HL-60 (cell line): Measurements from ENCODE around the gene TGFBR3L.

Source experiments
- GABPA ChIP-seq: IDR thresholded peaks from 2 replicates; pipeline ENCODE4 v1.6.1; 2012; ENCODE audit warnings: low read depth
- POLR2AphosphoS5 ChIP-seq: IDR thresholded peaks from 2 replicates; pipeline ENCODE4 v1.6.1; 2012; ENCODE audit warnings: low read depth
- SPI1 ChIP-seq: IDR thresholded peaks from 2 replicates; pipeline ENCODE4 v1.6.1; 2012; ENCODE audit warnings: low read depth, mild to moderate bottlenecking, borderline replicate concordance
- TF ChIP-seq, protein P1 (sequence below): IDR thresholded peaks from one replicate; pipeline ENCODE4 v1.5.1; 2011; ENCODE audit warnings: low read length, control low read depth, inconsistent platforms; ENCODE audit not compliant: insufficient read depth
- TF ChIP-seq, protein P2 (sequence below): IDR thresholded peaks from 2 replicates; pipeline ENCODE4 v1.6.1; 2012; ENCODE audit warnings: low read depth; ENCODE audit not compliant: insufficient replicate concordance

DNA sequence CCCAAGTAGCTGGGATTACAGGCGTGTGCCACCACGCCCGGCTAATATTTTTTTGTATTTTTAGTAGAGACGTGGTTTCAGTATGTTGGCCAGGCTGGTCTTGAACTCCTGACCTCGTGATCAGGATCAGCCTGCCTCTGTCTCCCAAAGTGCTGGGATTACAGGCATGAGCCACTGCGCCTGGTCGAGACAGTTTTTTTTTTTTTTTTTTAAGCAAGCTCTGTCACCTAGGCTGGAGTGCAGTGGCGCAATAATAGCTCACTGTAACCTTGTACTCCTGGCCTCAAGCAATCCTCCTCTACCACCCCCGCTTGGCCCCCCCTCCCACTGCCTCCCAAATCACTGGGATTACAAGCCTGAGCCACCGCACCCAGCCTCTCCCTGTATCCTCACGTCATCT is 17.3 kb upstream of the TGFBR3L start:
- TF ChIP-seq, protein P1, sequence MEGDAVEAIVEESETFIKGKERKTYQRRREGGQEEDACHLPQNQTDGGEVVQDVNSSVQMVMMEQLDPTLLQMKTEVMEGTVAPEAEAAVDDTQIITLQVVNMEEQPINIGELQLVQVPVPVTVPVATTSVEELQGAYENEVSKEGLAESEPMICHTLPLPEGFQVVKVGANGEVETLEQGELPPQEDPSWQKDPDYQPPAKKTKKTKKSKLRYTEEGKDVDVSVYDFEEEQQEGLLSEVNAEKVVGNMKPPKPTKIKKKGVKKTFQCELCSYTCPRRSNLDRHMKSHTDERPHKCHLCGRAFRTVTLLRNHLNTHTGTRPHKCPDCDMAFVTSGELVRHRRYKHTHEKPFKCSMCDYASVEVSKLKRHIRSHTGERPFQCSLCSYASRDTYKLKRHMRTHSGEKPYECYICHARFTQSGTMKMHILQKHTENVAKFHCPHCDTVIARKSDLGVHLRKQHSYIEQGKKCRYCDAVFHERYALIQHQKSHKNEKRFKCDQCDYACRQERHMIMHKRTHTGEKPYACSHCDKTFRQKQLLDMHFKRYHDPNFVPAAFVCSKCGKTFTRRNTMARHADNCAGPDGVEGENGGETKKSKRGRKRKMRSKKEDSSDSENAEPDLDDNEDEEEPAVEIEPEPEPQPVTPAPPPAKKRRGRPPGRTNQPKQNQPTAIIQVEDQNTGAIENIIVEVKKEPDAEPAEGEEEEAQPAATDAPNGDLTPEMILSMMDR, result no peak
- TF ChIP-seq GABPA (no peak), POLR2AphosphoS5 (no peak), SPI1 (no peak)
- TF ChIP-seq, protein P2, sequence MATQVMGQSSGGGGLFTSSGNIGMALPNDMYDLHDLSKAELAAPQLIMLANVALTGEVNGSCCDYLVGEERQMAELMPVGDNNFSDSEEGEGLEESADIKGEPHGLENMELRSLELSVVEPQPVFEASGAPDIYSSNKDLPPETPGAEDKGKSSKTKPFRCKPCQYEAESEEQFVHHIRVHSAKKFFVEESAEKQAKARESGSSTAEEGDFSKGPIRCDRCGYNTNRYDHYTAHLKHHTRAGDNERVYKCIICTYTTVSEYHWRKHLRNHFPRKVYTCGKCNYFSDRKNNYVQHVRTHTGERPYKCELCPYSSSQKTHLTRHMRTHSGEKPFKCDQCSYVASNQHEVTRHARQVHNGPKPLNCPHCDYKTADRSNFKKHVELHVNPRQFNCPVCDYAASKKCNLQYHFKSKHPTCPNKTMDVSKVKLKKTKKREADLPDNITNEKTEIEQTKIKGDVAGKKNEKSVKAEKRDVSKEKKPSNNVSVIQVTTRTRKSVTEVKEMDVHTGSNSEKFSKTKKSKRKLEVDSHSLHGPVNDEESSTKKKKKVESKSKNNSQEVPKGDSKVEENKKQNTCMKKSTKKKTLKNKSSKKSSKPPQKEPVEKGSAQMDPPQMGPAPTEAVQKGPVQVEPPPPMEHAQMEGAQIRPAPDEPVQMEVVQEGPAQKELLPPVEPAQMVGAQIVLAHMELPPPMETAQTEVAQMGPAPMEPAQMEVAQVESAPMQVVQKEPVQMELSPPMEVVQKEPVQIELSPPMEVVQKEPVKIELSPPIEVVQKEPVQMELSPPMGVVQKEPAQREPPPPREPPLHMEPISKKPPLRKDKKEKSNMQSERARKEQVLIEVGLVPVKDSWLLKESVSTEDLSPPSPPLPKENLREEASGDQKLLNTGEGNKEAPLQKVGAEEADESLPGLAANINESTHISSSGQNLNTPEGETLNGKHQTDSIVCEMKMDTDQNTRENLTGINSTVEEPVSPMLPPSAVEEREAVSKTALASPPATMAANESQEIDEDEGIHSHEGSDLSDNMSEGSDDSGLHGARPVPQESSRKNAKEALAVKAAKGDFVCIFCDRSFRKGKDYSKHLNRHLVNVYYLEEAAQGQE, result no peak
